GM12872 (cell line): ENCODE results near the gene ITGA1.

ENCODE experiments used
- TF ChIP-seq, protein P1 (sequence below): IDR thresholded peaks from 3 replicates; pipeline ENCODE4 v1.5.1; 2011; ENCODE audit warnings: low read depth, mild to moderate bottlenecking, low read length, moderate library complexity; ENCODE audit not compliant: insufficient read depth

The ITGA1 gene

DNA sequence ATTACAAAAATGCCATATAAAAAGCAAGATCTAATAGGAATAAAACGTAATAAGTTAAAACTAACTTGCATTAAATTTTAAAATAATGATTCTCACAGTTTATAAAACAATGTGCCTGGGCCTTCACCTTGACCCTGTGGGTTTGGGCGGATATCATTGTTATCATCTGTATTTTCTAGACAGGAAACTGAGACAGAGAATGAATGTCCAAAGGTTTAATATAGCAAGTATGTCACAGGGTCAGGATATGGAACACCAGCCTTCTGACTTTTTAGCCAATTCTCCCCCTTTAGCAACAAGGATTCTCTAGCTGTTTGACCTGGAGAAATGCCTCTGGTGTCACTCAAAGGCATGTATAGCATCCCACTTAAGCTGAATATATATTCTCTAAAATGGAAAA, 67.2 kb downstream of the ITGA1 start:
- TF ChIP-seq, protein P1, sequence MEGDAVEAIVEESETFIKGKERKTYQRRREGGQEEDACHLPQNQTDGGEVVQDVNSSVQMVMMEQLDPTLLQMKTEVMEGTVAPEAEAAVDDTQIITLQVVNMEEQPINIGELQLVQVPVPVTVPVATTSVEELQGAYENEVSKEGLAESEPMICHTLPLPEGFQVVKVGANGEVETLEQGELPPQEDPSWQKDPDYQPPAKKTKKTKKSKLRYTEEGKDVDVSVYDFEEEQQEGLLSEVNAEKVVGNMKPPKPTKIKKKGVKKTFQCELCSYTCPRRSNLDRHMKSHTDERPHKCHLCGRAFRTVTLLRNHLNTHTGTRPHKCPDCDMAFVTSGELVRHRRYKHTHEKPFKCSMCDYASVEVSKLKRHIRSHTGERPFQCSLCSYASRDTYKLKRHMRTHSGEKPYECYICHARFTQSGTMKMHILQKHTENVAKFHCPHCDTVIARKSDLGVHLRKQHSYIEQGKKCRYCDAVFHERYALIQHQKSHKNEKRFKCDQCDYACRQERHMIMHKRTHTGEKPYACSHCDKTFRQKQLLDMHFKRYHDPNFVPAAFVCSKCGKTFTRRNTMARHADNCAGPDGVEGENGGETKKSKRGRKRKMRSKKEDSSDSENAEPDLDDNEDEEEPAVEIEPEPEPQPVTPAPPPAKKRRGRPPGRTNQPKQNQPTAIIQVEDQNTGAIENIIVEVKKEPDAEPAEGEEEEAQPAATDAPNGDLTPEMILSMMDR, result no peak

DNA sequence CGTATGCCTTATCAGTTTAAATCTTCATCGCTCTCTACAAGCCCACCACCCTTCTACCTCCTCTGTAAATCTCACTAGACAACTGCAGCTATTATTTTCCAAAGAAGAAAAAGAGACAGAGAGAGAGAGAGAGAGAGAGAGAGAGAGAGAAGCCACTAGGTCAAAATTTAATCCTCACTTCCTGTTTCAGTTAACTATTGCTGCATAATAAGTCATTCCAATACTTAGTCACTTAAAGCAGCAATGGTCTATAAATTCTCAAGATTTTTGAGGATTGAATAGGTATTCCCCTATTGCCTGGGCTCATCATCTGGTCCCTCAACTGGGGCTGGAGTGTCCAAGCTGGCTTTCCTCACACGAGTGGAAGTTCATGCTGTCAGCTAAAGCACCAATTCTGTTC, 68.8 kb downstream of the ITGA1 start:
- TF ChIP-seq, protein P1, result no peak

DNA sequence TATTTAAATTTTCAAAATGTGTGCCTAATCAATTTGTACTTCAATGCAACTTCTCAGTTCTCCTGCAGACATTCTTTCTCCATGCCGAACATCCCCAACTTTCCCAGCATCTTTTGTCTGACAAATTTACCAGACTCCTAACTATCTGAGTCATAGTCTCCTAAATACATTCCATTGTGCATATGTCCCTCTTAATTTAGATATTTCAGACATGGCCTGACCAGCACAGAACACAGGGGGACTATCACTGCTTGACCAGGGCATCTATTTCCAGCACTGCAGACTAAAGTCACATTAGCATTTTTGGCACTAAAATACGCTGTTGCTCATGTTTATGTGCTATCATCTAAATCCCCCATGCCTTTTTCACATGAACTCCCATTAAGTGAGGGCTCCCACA, 71.9 kb downstream of the ITGA1 start:
- TF ChIP-seq, protein P1, result no peak

DNA sequence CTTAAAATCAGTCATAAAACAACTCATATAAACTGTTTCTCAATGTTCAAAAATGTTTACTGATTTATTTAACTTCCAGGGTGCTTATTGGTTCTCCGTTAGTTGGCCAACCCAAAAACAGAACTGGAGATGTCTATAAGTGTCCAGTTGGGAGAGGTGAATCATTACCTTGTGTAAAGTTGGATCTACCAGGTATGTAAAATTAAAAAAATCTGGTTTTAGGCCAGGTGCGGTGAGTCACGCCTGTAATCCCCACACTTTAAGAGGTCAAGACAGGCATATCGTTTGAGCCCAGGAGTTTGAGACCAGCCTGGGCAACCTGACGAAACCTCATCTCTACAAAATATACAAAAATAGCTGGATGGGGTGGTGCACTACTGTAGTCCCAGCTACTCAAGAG, 73.7 kb downstream of the ITGA1 start:
- TF ChIP-seq, protein P1, result no peak

DNA sequence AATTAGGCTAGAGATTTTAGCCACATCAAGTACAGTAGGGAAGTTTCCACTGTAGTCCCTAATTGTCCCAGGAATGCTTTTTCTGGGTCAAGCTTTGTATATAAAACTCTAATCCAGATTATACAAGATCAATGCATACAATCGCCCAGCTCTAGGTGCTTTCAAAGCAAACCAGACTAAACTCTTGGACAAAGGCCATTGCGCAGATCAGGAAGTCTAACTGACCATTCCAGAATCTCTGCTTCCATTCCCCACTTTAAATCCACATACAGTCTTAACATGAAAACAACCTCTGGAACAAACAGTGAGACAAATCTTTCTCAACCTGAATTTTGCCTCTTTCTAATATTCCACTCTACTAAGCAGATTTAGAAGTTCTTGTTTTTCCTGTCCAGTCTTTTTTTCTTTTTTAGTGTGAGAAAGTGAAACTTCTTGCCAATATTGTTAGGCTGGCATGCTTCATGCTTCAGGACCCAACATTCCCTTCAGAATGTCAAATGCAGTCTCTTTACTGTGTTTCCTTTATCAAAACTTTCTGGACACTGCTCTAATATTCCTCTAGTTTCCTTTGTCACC, 76.1 kb downstream of the ITGA1 start:
- TF ChIP-seq, protein P1, result no peak

DNA sequence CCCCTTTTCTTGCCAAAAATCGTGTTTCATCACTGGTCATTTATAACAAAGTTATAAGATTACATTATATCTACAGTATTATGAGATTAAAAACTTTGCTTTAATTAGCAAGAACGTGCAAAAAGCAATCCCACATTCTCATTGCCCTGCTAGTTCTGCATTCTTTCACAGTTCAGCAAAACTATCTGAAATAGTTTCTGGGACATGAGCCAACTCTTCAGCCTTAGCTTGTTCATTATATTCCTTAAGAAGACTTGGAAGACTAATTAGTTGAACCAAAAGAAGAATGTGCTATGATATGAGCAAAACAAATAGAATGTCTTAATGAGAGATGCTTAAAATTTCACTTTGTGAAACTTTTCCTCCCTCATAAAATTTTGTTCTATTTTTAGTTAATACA, 76.7 kb downstream of the ITGA1 start:
- TF ChIP-seq, protein P1, result no peak

DNA sequence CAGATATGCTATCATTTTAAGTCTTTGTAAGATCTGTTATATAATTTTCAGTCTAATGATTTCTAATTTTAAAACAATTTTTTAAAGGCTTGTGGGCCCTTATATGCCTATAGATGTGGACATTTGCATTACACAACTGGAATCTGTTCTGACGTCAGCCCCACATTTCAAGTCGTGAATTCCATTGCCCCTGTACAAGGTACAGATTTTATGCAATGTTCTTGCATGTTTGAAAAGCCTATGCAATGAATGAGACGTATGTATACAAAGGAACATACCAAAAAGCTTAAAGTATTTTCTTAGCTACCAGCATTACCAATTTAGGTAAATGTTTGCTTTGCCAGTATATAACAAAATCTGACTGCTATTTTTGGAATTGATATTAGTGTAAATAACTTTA, 77.2 kb downstream of the ITGA1 start:
- TF ChIP-seq, protein P1, result no peak
